HG03469 (cell line): ENCODE results near the gene THUMPD1.
"Not testable (repeated sequence)": the region's sequence is repeated elsewhere in the genome, so short reads cannot be mapped to it uniquely, and the experiment has no call there.

Source experiments
- ATAC-seq: cut with Tn5 transposase; IDR thresholded peaks from one replicate; pipeline ENCODE4 v1.9.1; 2021; ENCODE audit warnings: mild to moderate bottlenecking, moderate library complexity, moderate number of reproducible peaks; ENCODE audit not compliant: unreplicated experiment

Gene THUMPD1

DNA sequence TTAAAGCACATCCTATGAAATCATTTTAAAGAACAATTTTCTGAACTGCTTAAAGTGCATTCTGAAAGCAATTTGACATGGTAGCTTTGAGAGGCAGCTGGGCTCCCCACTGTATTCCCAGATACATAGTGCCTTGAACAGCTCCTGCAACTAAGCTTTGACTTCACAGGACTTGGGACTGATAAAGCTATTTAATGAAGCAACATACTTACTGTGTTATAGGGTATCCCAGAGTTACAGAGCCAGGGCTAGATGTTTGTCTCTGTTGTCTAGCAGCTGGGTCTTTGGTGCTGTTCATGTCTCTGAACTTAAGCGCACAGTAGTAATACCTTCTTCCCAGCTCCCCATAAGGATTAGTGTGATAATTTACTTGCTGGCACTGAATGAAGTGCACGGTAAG lies 45.0 kb downstream of the THUMPD1 start:
- no peak for ATAC-seq

DNA sequence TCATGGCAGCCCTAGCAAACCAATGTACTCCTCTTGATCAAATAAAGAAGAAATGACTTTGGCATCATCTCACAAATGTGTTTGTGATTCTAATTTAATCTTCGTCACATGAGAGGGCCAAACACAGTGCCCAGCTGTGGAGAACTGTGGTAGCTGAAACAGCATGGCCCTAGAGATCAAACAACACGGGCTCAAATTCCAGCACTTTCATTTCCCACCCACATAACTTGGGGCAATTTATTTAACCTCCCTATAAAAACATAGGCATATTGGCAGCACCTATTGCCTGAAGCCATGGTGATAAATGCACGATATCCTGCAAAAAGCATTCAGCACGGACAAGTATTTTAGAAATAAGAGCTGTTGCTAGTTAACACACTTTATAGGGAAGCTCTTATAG lies 46.6 kb downstream of the THUMPD1 start:
- ATAC-seq, result no peak

DNA sequence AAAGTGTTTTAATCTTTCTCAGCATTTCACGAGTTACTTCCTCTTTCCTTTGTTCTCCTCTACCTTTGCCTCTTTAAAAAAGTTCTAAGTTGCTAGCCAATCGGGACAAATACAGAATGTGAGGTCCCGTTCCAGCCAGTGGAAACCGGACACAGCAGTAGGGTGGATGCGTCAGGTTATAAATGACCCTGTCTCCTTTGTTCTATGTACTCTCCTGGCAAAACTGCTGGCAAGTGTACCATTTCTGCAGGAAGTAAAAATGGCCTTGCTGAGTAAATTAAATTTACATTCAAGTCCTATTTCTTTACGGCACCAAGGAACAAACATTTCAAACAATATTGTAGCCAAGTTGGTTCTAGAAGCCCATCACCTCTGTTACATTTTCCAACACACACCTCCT lies 47.5 kb downstream of the THUMPD1 start:
- not testable (repeated sequence) for ATAC-seq

DNA sequence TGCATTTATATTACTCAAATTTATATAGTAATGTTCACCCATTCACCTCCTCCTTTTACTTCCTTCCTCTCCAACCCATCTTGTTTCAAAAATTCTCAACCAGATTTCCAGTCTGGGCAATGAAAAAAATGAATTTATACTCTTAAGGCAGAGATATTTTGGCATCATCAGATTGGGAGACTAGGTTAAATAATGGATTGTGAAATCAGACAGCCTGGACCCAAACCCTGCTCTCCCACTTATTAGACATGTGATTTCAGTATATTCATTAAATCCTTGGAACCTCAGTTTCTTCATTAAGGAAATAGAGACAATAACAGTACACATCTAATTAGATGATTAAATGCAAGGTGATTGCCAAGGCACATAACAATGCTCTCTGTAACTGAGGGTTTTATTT lies 52.0 kb downstream of the THUMPD1 start:
- ATAC-seq, result no peak

DNA sequence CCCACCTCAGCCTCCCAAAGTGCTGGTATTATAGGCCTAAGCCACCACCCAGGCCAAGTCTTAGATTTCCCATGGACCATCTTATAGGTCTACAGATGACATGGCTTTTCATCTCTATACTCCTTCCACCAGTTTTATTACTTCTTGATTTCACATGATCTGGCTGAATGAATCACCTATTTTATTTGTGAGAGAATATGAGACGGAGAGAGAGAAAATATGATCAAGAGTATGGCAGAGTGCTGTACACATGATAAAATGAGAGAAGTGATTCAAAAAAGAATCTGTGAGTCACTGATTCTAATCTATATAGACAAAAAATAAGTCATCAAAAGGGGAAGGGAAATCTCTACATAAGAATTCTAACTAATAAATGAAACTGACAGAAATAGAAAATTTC lies 57.8 kb downstream of the THUMPD1 start:
- no peak for ATAC-seq
